Smooth muscle cell (in vitro differentiated cells): Measurements from ENCODE around the gene TNS3. TPM values are rescaled to one million over a fixed set of nuclear protein-coding genes. Genes with fewer than 3 reads are reported as not detected.

ENCODE experiments used
- DNase-seq: peaks from one replicate; lab custom pipeline; 2025; ENCODE audit not compliant: unreplicated experiment; lab: John Stamatoyannopoulos, UW
- H2AFZ ChIP-seq: fragments of 200-600 bp; sonication (generic); 2 replicates; pipeline ENCODE4 v1.6.0; 2016; ENCODE audit warnings: antibody characterized with exemption, low read depth, mild to moderate bottlenecking
- H3F3A ChIP-seq: fragments of 200-600 bp; sonication (generic); 2 replicates; pipeline ENCODE4 v1.6.0; 2017; ENCODE audit warnings: antibody characterized with exemption, low read depth
- H3K27ac ChIP-seq: fragments of 200-600 bp; sonication (generic); 2 replicates; pipeline ENCODE4 v1.5.1; 2016; ENCODE audit warnings: low read depth, mild to moderate bottlenecking
- H3K27me3 ChIP-seq: fragments of 200-600 bp; sonication (generic); 2 replicates; pipeline ENCODE4 v1.6.1; 2016; ENCODE audit warnings: low read depth, mild to moderate bottlenecking
- H3K36me3 ChIP-seq: fragments of 200-600 bp; sonication (generic); 2 replicates; pipeline ENCODE4 v1.5.1; 2016; ENCODE audit warnings: low read depth
- H3K4me1 ChIP-seq: fragments of 200-600 bp; sonication (generic); 2 replicates; pipeline ENCODE4 v1.5.1; 2016; ENCODE audit warnings: low read depth
- H3K4me2 ChIP-seq: fragments of 200-600 bp; sonication (generic); 2 replicates; pipeline ENCODE4 v1.6.0; 2016; ENCODE audit warnings: mild to moderate bottlenecking
- H3K4me3 ChIP-seq: fragments of 200-600 bp; sonication (generic); 2 replicates; pipeline ENCODE4 v1.5.1; 2016; ENCODE audit warnings: mild to moderate bottlenecking
- H3K79me2 ChIP-seq: fragments of 200-600 bp; sonication (generic); 2 replicates; pipeline ENCODE4 v1.6.0; 2016; ENCODE audit warnings: low read depth, mild to moderate bottlenecking
- H3K9ac ChIP-seq: fragments of 200-600 bp; sonication (generic); 2 replicates; pipeline ENCODE4 v1.6.0; 2016; ENCODE audit warnings: low read depth
- H3K9me3 ChIP-seq: fragments of 200-600 bp; sonication (generic); replicated peaks from 2 replicates; pipeline ENCODE4 v1.5.1; 2016; ENCODE audit warnings: low read depth
- H4K20me1 ChIP-seq: fragments of 200-600 bp; sonication (generic); 2 replicates; pipeline ENCODE4 v1.6.0; 2016; ENCODE audit warnings: low read depth
- CTCF ChIP-seq: fragments of 200-600 bp; sonication (generic); IDR thresholded peaks from 2 replicates; pipeline ENCODE4 v1.5.1; 2017; ENCODE audit warnings: borderline replicate concordance, mild to moderate bottlenecking, antibody characterized with exemption; ENCODE audit not compliant: insufficient read depth, poor library complexity, severe bottlenecking
- WGBS: methylation state at CpG from one replicate; pipeline ENCODE4 v1.1.7; 2016; ENCODE audit warnings: low lambda C conversion rate; 5-methylcytosine and 5-hydroxymethylcytosine counted together
- polyA plus RNA-seq: library from polyadenylated mRNA; unstranded; fragments of >200 nt; fragmentation: Nextera tagmentation; extraction: Ambion mirVana; gene quantifications from 2 replicates; pipeline ENCODE4 v1.2.1, GENCODE V29; 2016
- total RNA-seq: library from RNA; depleted of rRNA; stranded (reverse); fragments of >200 nt; gene quantifications from 2 replicates; pipeline ENCODE4 v1.2.3, GENCODE V29; 2014

TNS3 gene
- total and polyA plus RNA-seq, 2 experiments from 2014 or later: 32.6 to 50.5 TPM

DNA sequence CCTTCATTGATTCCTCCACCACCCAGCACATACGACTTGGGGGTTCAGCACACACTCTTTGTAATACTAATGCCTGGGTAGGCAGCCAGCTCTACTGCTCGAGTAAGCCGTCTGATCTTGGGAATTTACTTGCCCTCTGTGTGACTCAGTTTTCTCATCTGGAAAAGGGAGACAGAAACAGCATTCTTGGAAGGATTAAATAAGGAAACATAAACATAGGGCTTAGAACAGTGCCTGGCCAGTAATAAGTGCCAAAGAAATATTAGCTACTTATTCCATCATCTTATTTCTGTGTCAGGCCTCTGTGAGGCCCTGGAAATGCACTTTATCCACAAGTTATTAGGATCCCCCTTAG lies 130.1 kb downstream of the TNS3 start:
- H4K20me1 ChIP-seq: peaks cover 100% of the 10 kb centered on the region
- H2AFZ ChIP-seq: no peak overlapping the region
- H3K27ac ChIP-seq: peak overlapping the region; percentile 89
- no peaks in the 10 kb centered on the region for H3K9me3 ChIP-seq
- H3K36me3 ChIP-seq: no peaks in the 10 kb centered on the region
- no peak overlapping the region for H3K9ac ChIP-seq
- H3K4me2 ChIP-seq: no peak overlapping the region
- peaks cover 29% of the 10 kb centered on the region for H3F3A ChIP-seq
- 29% methylated on average over 3 of the region's 3 CpGs for WGBS
- no peaks in the 10 kb centered on the region for H3K27me3 ChIP-seq
- peaks cover 36% of the 10 kb centered on the region for H3K79me2 ChIP-seq
- no peak overlapping the region for H3K4me3 ChIP-seq
- H3K4me1 ChIP-seq: peaks cover 24% of the 10 kb centered on the region
- DNase-seq: no peak
- no peak for TF ChIP-seq CTCF

DNA sequence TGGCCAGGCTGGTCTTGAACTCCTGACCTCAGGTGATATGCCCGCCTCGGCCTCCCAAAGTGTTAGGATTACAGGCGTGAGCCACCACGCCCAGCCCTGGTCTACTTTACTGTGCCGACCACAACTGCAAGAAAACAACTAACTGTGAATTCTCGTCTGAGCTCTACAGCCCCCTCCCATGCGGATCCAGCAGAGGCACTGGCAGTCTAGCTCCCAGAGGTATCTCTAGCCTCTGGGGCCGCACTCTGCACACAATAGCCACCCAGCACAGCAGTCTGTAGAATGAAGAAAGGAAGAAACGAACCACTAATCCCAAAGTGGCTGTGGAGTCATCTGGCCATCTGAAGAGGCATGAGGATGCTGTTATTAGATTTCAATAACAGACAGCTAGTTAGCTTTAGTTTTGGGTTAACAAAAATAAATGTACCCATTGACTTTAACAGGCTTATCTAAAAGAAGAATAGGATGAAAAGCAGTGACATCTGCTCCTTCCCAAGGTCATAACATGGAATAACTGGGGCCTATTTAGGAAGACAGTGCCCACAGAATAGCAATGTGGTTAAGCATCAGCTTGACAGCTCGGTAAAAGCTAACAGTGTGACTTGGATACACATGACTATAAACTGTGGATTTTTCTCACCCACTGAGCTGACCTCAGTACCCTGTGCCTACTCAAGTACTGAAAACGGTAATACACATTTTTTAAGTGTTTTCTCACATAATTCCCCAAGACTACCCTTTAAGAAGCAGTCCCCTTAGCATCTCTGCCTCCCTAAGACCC lies 131.9 kb downstream of the TNS3 start:
- WGBS: 59% methylated on average over 11 of the region's 11 CpGs
- TF ChIP-seq CTCF: no peak
- peaks cover 29% of the 10 kb centered on the region for H3F3A ChIP-seq
- peak overlapping the region; percentile 89 for H3K27ac ChIP-seq
- no peak overlapping the region for H3K4me3 ChIP-seq
- H3K79me2 ChIP-seq: peaks cover 41% of the 10 kb centered on the region
- H3K4me1 ChIP-seq: peaks cover 25% of the 10 kb centered on the region
- peaks cover 100% of the 10 kb centered on the region for H4K20me1 ChIP-seq
- H3K9ac ChIP-seq: no peak overlapping the region
- H2AFZ ChIP-seq: no peak overlapping the region
- no peaks in the 10 kb centered on the region for H3K36me3 ChIP-seq
- no peaks in the 10 kb centered on the region for H3K9me3 ChIP-seq
- no peak overlapping the region for H3K4me2 ChIP-seq
- no peaks in the 10 kb centered on the region for H3K27me3 ChIP-seq
- DNase-seq: no peak

GRCh38 chr7:47448971-47449370 lies 132.9 kb downstream of the TNS3 start:
- Histone ChIP-seq H4K20me1 (peaks cover 100% of the 10 kb centered on the region), H3K4me3 (no peak overlapping the region), H3K36me3 (no peaks in the 10 kb centered on the region), H3K9ac (no peak overlapping the region), H3K9me3 (no peaks in the 10 kb centered on the region), H3K27ac (no peak overlapping the region), H3K79me2 (peaks cover 46% of the 10 kb centered on the region), H3K27me3 (no peaks in the 10 kb centered on the region), H3F3A (peaks cover 26% of the 10 kb centered on the region), H2AFZ (no peak overlapping the region), H3K4me2 (no peak overlapping the region), H3K4me1 (peaks cover 17% of the 10 kb centered on the region)
- no peak for TF ChIP-seq CTCF
- whole genome bisulfite sequencing: 97% methylated on average over 9 of the region's 9 CpGs
- DNase-seq: no peak

- Histone ChIP-seq H4K20me1 (peaks cover 100% of the 10 kb centered on the region), H3K4me2 (no peak overlapping the region), H3K36me3 (no peaks in the 10 kb centered on the region), H3K9me3 (no peaks in the 10 kb centered on the region), H3F3A (peaks cover 19% of the 10 kb centered on the region), H3K9ac (no peak overlapping the region), H3K4me3 (no peak overlapping the region), H3K79me2 (peaks cover 58% of the 10 kb centered on the region), H3K4me1 (peaks cover 15% of the 10 kb centered on the region), H3K27ac (no peak overlapping the region), H3K27me3 (no peaks in the 10 kb centered on the region), H2AFZ (no peak overlapping the region)
- DNase-seq: no peak
- no peak for TF ChIP-seq CTCF
- 96% methylated on average over 12 of the region's 12 CpGs for WGBS
Measured at GRCh38 chr7:47447621-47448349, 134.1 kb downstream of the TNS3 start.
